Smooth muscle cell (in vitro differentiated cells): ENCODE data around the gene LRRC28. TPM values are rescaled to one million over a fixed set of nuclear protein-coding genes. Genes with fewer than 3 reads are reported as not detected.

Experiments
- DNase-seq: peaks from one replicate; lab custom pipeline; 2025; ENCODE audit not compliant: unreplicated experiment; lab: John Stamatoyannopoulos, UW
- H2AFZ ChIP-seq: fragments of 200-600 bp; sonication (generic); 2 replicates; pipeline ENCODE4 v1.6.0; 2016; ENCODE audit warnings: antibody characterized with exemption, low read depth, mild to moderate bottlenecking
- H3F3A ChIP-seq: fragments of 200-600 bp; sonication (generic); 2 replicates; pipeline ENCODE4 v1.6.0; 2017; ENCODE audit warnings: antibody characterized with exemption, low read depth
- H3K27ac ChIP-seq: fragments of 200-600 bp; sonication (generic); 2 replicates; pipeline ENCODE4 v1.5.1; 2016; ENCODE audit warnings: low read depth, mild to moderate bottlenecking
- H3K27me3 ChIP-seq: fragments of 200-600 bp; sonication (generic); 2 replicates; pipeline ENCODE4 v1.6.1; 2016; ENCODE audit warnings: low read depth, mild to moderate bottlenecking
- H3K36me3 ChIP-seq: fragments of 200-600 bp; sonication (generic); 2 replicates; pipeline ENCODE4 v1.5.1; 2016; ENCODE audit warnings: low read depth
- H3K4me1 ChIP-seq: fragments of 200-600 bp; sonication (generic); 2 replicates; pipeline ENCODE4 v1.5.1; 2016; ENCODE audit warnings: low read depth
- H3K4me2 ChIP-seq: fragments of 200-600 bp; sonication (generic); 2 replicates; pipeline ENCODE4 v1.6.0; 2016; ENCODE audit warnings: mild to moderate bottlenecking
- H3K4me3 ChIP-seq: fragments of 200-600 bp; sonication (generic); 2 replicates; pipeline ENCODE4 v1.5.1; 2016; ENCODE audit warnings: mild to moderate bottlenecking
- H3K79me2 ChIP-seq: fragments of 200-600 bp; sonication (generic); 2 replicates; pipeline ENCODE4 v1.6.0; 2016; ENCODE audit warnings: low read depth, mild to moderate bottlenecking
- H3K9ac ChIP-seq: fragments of 200-600 bp; sonication (generic); 2 replicates; pipeline ENCODE4 v1.6.0; 2016; ENCODE audit warnings: low read depth
- H3K9me3 ChIP-seq: fragments of 200-600 bp; sonication (generic); replicated peaks from 2 replicates; pipeline ENCODE4 v1.5.1; 2016; ENCODE audit warnings: low read depth
- H4K20me1 ChIP-seq: fragments of 200-600 bp; sonication (generic); 2 replicates; pipeline ENCODE4 v1.6.0; 2016; ENCODE audit warnings: low read depth
- WGBS: methylation state at CpG from one replicate; pipeline ENCODE4 v1.1.7; 2016; ENCODE audit warnings: low lambda C conversion rate; 5-methylcytosine and 5-hydroxymethylcytosine counted together
- polyA plus RNA-seq: library from polyadenylated mRNA; unstranded; fragments of >200 nt; fragmentation: Nextera tagmentation; extraction: Ambion mirVana; gene quantifications from 2 replicates; pipeline ENCODE4 v1.2.1, GENCODE V29; 2016
- total RNA-seq: library from RNA; depleted of rRNA; stranded (reverse); fragments of >200 nt; gene quantifications from 2 replicates; pipeline ENCODE4 v1.2.3, GENCODE V29; 2014
- TF ChIP-seq, protein P1 (sequence below): fragments of 200-600 bp; sonication (generic); IDR thresholded peaks from 2 replicates; pipeline ENCODE4 v1.5.1; 2017; ENCODE audit warnings: borderline replicate concordance, mild to moderate bottlenecking, antibody characterized with exemption; ENCODE audit not compliant: insufficient read depth, poor library complexity, severe bottlenecking

Gene LRRC28
- total and polyA plus RNA-seq, 2 experiments from 2014 or later, result 26.5 to 28.8 TPM

GRCh38 chr15:99279290-99279689, 28.0 kb downstream of the LRRC28 start:
- Histone ChIP-seq H3K36me3 (no peaks in the 10 kb centered on the region), H3K4me2 (no peak overlapping the region), H4K20me1 (no peaks in the 10 kb centered on the region), H2AFZ (no peak overlapping the region), H3K9ac (no peak overlapping the region), H3K27me3 (no peaks in the 10 kb centered on the region), H3K27ac (no peak overlapping the region), H3K9me3 (no peaks in the 10 kb centered on the region), H3F3A (no peaks in the 10 kb centered on the region), H3K4me3 (no peak overlapping the region), H3K79me2 (no peaks in the 10 kb centered on the region), H3K4me1 (no peaks in the 10 kb centered on the region)
- no peak for DNase-seq
- TF ChIP-seq, protein P1, sequence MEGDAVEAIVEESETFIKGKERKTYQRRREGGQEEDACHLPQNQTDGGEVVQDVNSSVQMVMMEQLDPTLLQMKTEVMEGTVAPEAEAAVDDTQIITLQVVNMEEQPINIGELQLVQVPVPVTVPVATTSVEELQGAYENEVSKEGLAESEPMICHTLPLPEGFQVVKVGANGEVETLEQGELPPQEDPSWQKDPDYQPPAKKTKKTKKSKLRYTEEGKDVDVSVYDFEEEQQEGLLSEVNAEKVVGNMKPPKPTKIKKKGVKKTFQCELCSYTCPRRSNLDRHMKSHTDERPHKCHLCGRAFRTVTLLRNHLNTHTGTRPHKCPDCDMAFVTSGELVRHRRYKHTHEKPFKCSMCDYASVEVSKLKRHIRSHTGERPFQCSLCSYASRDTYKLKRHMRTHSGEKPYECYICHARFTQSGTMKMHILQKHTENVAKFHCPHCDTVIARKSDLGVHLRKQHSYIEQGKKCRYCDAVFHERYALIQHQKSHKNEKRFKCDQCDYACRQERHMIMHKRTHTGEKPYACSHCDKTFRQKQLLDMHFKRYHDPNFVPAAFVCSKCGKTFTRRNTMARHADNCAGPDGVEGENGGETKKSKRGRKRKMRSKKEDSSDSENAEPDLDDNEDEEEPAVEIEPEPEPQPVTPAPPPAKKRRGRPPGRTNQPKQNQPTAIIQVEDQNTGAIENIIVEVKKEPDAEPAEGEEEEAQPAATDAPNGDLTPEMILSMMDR, result no peak
- WGBS, result 60% methylated on average over 3 of the region's 3 CpGs

DNA sequence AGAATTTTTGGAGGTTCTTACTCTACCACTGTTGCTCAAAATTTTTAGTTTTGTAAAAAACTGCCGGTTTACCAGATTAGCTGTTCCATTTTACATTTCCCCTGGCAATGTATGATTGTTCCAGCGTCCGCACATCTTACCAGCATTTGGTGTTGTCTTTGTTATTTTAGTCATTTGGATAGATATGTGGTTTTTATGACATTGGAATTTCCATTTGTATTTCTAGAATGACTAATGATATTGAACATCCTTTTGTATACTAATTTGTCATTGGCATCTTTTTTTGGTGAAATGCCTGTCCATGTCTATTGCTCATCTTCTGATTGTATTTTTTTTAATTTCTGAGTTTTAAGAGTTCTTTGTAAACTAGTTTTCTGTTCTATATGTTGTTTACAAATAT, 28.5 kb downstream of the LRRC28 start:
- no peak overlapping the region for H3K27ac ChIP-seq
- H3K4me3 ChIP-seq, result no peak overlapping the region
- TF ChIP-seq, protein P1, result no peak
- no peaks in the 10 kb centered on the region for H3K4me1 ChIP-seq
- no peaks in the 10 kb centered on the region for H3K79me2 ChIP-seq
- no peak overlapping the region for H3K4me2 ChIP-seq
- no peak overlapping the region for H2AFZ ChIP-seq
- H3K9me3 ChIP-seq, result no peaks in the 10 kb centered on the region
- no peaks in the 10 kb centered on the region for H3K27me3 ChIP-seq
- no peak overlapping the region for H3K9ac ChIP-seq
- H3K36me3 ChIP-seq, result no peaks in the 10 kb centered on the region
- H3F3A ChIP-seq, result no peaks in the 10 kb centered on the region
- no peak for DNase-seq
- H4K20me1 ChIP-seq, result no peaks in the 10 kb centered on the region
- WGBS, result 97% methylated on average over 3 of the region's 3 CpGs

DNA sequence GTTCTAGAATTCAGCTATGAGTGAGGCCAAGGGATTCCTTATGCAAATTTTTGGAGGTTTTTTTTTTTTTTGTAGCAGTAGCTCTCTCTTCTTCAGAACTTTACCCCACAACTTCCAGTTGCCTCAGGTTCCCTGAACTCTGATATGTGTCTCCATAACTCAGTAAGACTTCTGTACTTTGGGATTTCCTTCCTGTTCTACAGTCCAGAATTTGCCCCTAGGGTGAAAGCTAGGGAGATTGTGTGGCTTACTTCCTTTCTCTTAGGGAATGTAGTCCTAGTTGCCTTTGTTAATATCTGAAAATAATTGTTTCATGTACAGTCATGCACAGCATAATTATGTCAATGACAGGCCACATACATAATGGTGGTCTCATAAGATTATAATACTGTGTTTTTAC, 30.8 kb downstream of the LRRC28 start:
- Histone ChIP-seq H2AFZ (no peak overlapping the region), H3K4me2 (no peak overlapping the region), H3K27ac (no peak overlapping the region), H3K4me3 (no peak overlapping the region), H3F3A (no peaks in the 10 kb centered on the region), H4K20me1 (no peaks in the 10 kb centered on the region), H3K9ac (no peak overlapping the region), H3K36me3 (no peaks in the 10 kb centered on the region), H3K4me1 (no peaks in the 10 kb centered on the region), H3K9me3 (no peaks in the 10 kb centered on the region), H3K27me3 (no peaks in the 10 kb centered on the region), H3K79me2 (no peaks in the 10 kb centered on the region)
- TF ChIP-seq, protein P1, result no peak
- no peak for DNase-seq

- H3K4me2 ChIP-seq, result no peak overlapping the region
- no peaks in the 10 kb centered on the region for H3K79me2 ChIP-seq
- H3K9ac ChIP-seq, result no peak overlapping the region
- no peak overlapping the region for H3K4me3 ChIP-seq
- no peaks in the 10 kb centered on the region for H3K36me3 ChIP-seq
- H4K20me1 ChIP-seq, result no peaks in the 10 kb centered on the region
- 93% methylated on average over 5 of the region's 5 CpGs for WGBS
- no peaks in the 10 kb centered on the region for H3K4me1 ChIP-seq
- H3K9me3 ChIP-seq, result no peaks in the 10 kb centered on the region
- TF ChIP-seq, protein P1, result no peak
- H2AFZ ChIP-seq, result no peak overlapping the region
- DNase-seq, result no peak
- H3K27me3 ChIP-seq, result no peaks in the 10 kb centered on the region
- H3K27ac ChIP-seq, result no peak overlapping the region
- no peaks in the 10 kb centered on the region for H3F3A ChIP-seq
Observed at GRCh38 chr15:99282586-99282985, 31.3 kb downstream of the LRRC28 start.
